GM18858 (cell line): ENCODE measurements around the gene SUCLG2.

ENCODE experiments used
- ATAC-seq: cut with Tn5 transposase; IDR thresholded peaks from one replicate; pipeline ENCODE4 v1.9.1; 2021; ENCODE audit not compliant: unreplicated experiment

SUCLG2 gene

DNA sequence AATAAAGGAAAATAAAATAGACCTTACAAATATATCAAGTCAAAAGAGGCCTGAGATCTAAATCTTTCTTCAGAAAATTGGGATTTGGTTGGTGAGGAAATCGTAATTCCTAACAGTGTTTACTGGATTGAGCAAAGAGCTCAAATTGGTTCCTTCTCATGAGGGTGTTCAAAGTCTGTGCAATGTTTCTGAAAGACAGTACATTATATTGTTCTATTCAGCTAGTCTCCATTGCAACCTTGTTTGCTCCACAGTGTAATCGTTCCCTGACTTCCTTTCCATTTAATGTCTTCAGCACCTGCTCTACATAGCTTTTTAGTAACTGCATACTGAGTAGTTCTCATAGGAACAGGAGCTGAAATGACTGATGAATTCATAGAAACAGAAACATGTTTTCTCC lies 326.8 kb downstream of the SUCLG2 start:
- no peak for ATAC-seq

DNA sequence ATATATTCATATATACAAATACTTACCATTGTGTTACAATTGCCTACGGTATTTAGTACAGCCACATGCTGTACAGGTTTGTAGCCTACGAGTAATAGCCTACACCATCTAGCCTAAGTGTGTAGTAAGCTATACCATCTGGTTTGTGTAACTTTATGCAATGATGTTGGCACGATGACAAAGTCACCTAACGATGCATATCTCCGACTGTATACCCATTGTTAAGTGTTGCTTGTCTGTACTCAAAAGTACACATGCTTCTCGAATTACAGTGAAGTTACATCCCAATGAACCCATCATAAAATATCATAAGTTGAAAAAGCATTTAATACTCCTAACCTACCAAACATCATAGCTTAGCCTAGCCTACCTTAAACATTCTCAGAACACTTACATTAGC lies 329.2 kb downstream of the SUCLG2 start:
- ATAC-seq: no peak
